HCT116 (cell line): Measurements from ENCODE around the gene KIAA0232. TPM values are rescaled to one million over a fixed set of nuclear protein-coding genes. Genes with fewer than 3 reads are reported as not detected.

Experiments used
- ATAC-seq: fragments of 200-7000 bp; cut with Tn5 transposase; 2 replicates; pipeline ENCODE4 v1.9.1; 2020; ENCODE audit warnings: mild to moderate bottlenecking, moderate library complexity
- BruUV-seq: library from RNA; stranded (reverse); fragments of 400-500 nt; replicated peaks from 2 replicates; lab custom pipeline; 2021; lab: Mats Ljungman, UMichigan
- CTCF ChIA-PET: fragments of 300-600 bp; sonication (Branson Sonifier 250); formaldehyde crosslinking; loops from one replicate; lab custom pipeline; 2021; ENCODE audit warnings: antibody characterized with exemption; lab: Charles Lee
- POLR2A ChIA-PET: fragments of 300-600, 350-600 bp; sonication (Branson Sonifier 250); formaldehyde crosslinking; loops from one replicate; lab custom pipeline; 2021; ENCODE audit warnings: antibody characterized with exemption; lab: Charles Lee
- RAD21 ChIA-PET, 2 experiments: fragments of 300-600 bp; sonication (Branson Sonifier 250); formaldehyde crosslinking; loops; one replicate each; lab custom pipeline; 2023; ENCODE audit warnings: low total read pairs in 2 of 2; ENCODE audit not compliant: uncharacterized antibody in 2 of 2, unreplicated experiment in 2 of 2, low non-redundant PET in 1 of 2; lab: Charles Lee
- DNase-seq: peaks from one replicate; pipeline ENCODE4 v3.0.0-alpha.2; 2010; ENCODE audit warnings: low read depth, low spot score
- H2AFZ ChIP-seq: fragments of 200-600 bp; shearing (Covaris generic), sonication (generic); 2 replicates; pipeline ENCODE4 v1.6.1; 2017; ENCODE audit warnings: low read depth, mixed run types, mixed read lengths, antibody characterized with exemption, low read length; ENCODE audit not compliant: poor library complexity, severe bottlenecking
- H3K27ac ChIP-seq: 2 replicates; pipeline ENCODE4 v1.5.1; 2012; ENCODE audit warnings: low read depth, low read length
- H3K27me3 ChIP-seq: fragments of 200-600 bp; sonication (generic); 2 replicates; pipeline ENCODE4 v1.6.1; 2016; ENCODE audit warnings: mixed run types, low read length, mixed read lengths; ENCODE audit not compliant: insufficient read depth
- H3K36me3 ChIP-seq, 2 experiments: fragments of 200-500 bp in 1 of 2; fragments of 200-600 bp in 1 of 2; sonication (Bioruptor generic) in 1 of 2; sonication (generic) in 1 of 2; 2 replicates each; pipeline versions ENCODE4 v1.5.1 to v1.6.1; 2014 to 2016; ENCODE audit warnings: low read length in 2 of 2, inconsistent platforms in 1 of 2, mixed read lengths in 1 of 2, mixed run types in 1 of 2; ENCODE audit not compliant: insufficient read depth in 2 of 2, control insufficient read depth in 1 of 2
- H3K4me1 ChIP-seq, 2 experiments: fragments of 200-600 bp in 1 of 2; sonication (generic) in 1 of 2; 2 replicates each; pipeline versions ENCODE4 v1.5.1 to v1.6.1; 2012 to 2017; ENCODE audit warnings: low read length in 2 of 2, inconsistent platforms in 1 of 2, mild to moderate bottlenecking in 1 of 2, mixed read lengths in 1 of 2, mixed run types in 1 of 2, moderate library complexity in 1 of 2; ENCODE audit not compliant: insufficient read depth in 2 of 2, control insufficient read depth in 1 of 2
- H3K4me2 ChIP-seq: fragments of 200-600 bp; sonication (generic); 2 replicates; pipeline ENCODE4 v1.6.1; 2017; ENCODE audit warnings: mixed run types, low read length, mixed read lengths
- H3K4me3 ChIP-seq, 2 experiments: fragments of 200-600 bp in 1 of 2; sonication (generic) in 1 of 2; replicated peaks in 1 of 2; 2 replicates each; pipeline ENCODE4 v1.5.1; 2011 to 2016; ENCODE audit warnings: low read length in 2 of 2, control low read depth in 1 of 2, low read depth in 1 of 2, mild to moderate bottlenecking in 1 of 2, mixed read lengths in 1 of 2, mixed run types in 1 of 2
- H3K79me2 ChIP-seq: fragments of 200-600 bp; sonication (generic); 2 replicates; pipeline ENCODE4 v1.6.1; 2017; ENCODE audit warnings: mild to moderate bottlenecking, mixed run types, low read length, moderate library complexity, mixed read lengths; ENCODE audit not compliant: insufficient read depth
- H3K9ac ChIP-seq: fragments of 200-600 bp; sonication (generic); 2 replicates; pipeline ENCODE4 v1.6.1; 2016; ENCODE audit warnings: low read length, mixed read lengths
- H3K9me2 ChIP-seq: fragments of 200-600 bp; sonication (generic), shearing (Covaris generic); 2 replicates; pipeline ENCODE4 v1.6.1; 2017; ENCODE audit warnings: mixed run types, mild to moderate bottlenecking, moderate library complexity; ENCODE audit not compliant: insufficient read depth
- H3K9me3 ChIP-seq, 2 experiments: fragments of 200-500 bp in 1 of 2; fragments of 200-600 bp in 1 of 2; sonication (Bioruptor generic) in 1 of 2; sonication (generic) in 1 of 2; 2 replicates each; pipeline ENCODE4 v1.6.1; 2014 to 2017; ENCODE audit warnings: low read length in 2 of 2, mixed read lengths in 2 of 2, inconsistent platforms in 1 of 2, low read depth in 1 of 2, mild to moderate bottlenecking in 1 of 2, mixed run types in 1 of 2, moderate library complexity in 1 of 2; ENCODE audit not compliant: control insufficient read depth in 1 of 2, insufficient read depth in 1 of 2
- H4K20me1 ChIP-seq: fragments of 200-600 bp; sonication (generic), shearing (Covaris generic); 2 replicates; pipeline ENCODE4 v1.6.1; 2017; ENCODE audit warnings: mixed run types, mild to moderate bottlenecking, moderate library complexity; ENCODE audit not compliant: insufficient read depth
- CEBPB ChIP-seq: IDR thresholded peaks from 2 replicates; pipeline ENCODE4 v1.6.1; 2012; ENCODE audit warnings: low read depth
- ELF1 ChIP-seq: IDR thresholded peaks from 2 replicates; pipeline ENCODE4 v1.6.1; 2012; ENCODE audit warnings: low read depth, borderline replicate concordance
- EZH2 ChIP-seq: fragments of 200-600 bp; sonication (generic); IDR thresholded peaks from 2 replicates; pipeline ENCODE4 v1.6.1; 2017; ENCODE audit warnings: antibody characterized with exemption, mixed run types
- EZH2phosphoT487 ChIP-seq: fragments of 200-600 bp; IDR thresholded peaks from 2 replicates; pipeline ENCODE4 v1.6.1; 2018; ENCODE audit warnings: antibody characterized with exemption, borderline replicate concordance
- JUND ChIP-seq: IDR thresholded peaks from 2 replicates; pipeline ENCODE4 v1.6.1; 2012
- POLR2A ChIP-seq: IDR thresholded peaks from 2 replicates; pipeline ENCODE4 v1.7.0; 2011; ENCODE audit warnings: borderline replicate concordance; ENCODE audit not compliant: insufficient read depth, insufficient read length; ENCODE audit errors: extremely low read depth
- POLR2AphosphoS5 ChIP-seq: IDR thresholded peaks from 2 replicates; pipeline ENCODE4 v1.6.1; 2011; ENCODE audit warnings: mild to moderate bottlenecking, low read depth, low read length, moderate library complexity
- RAD21 ChIP-seq: IDR thresholded peaks from 2 replicates; pipeline ENCODE4 v1.6.1; 2012; ENCODE audit warnings: low read depth, mild to moderate bottlenecking
- SP1 ChIP-seq: IDR thresholded peaks from 2 replicates; pipeline ENCODE4 v1.6.1; 2012; ENCODE audit warnings: low read depth
- SRF ChIP-seq: IDR thresholded peaks from 2 replicates; pipeline ENCODE4 v1.6.1; 2012; ENCODE audit warnings: low read depth
- YY1 ChIP-seq: IDR thresholded peaks from 2 replicates; pipeline ENCODE4 v1.6.1; 2011; ENCODE audit warnings: low read length, low read depth, moderate library complexity, mild to moderate bottlenecking; ENCODE audit not compliant: insufficient replicate concordance; ENCODE audit errors: extremely low read depth
- ZNF274 ChIP-seq: fragments of 200-500 bp; sonication (Bioruptor generic); IDR thresholded peaks from 2 replicates; pipeline ENCODE4 v1.6.1; 2014; ENCODE audit warnings: mild to moderate bottlenecking, low read depth, low read length, inconsistent platforms
- intact Hi-C: fragments of 100-400 bp; cut with micrococcal nuclease; formaldehyde crosslinking; loops from 2 replicates; pipeline ENCODE4 v1.10.0; 2022
- total RNA-seq: library from RNA; stranded (reverse); gene quantifications from one replicate; pipeline ENCODE4 v1.2.1, GENCODE V29; 2021; ENCODE audit not compliant: unreplicated experiment
- TF ChIP-seq, protein P1 (sequence below), 3 experiments: fragments of 200-600 bp in 1 of 3; sonication (generic) in 1 of 3; IDR thresholded peaks in 2 of 3; conservative IDR thresholded peaks in 1 of 3; 2 replicates each; pipeline ENCODE4 v1.5.1; 2012 to 2017; ENCODE audit warnings: low read depth in 2 of 3, low read length in 2 of 3, antibody characterized with exemption in 1 of 3, borderline replicate concordance in 1 of 3, control low read depth in 1 of 3, mild to moderate bottlenecking in 1 of 3, mixed read lengths in 1 of 3, mixed run types in 1 of 3, moderate library complexity in 1 of 3; ENCODE audit not compliant: insufficient read depth in 1 of 3

Gene KIAA0232
- total RNA-seq, 1 experiment from 2014 or later: 18.1 TPM

DNA sequence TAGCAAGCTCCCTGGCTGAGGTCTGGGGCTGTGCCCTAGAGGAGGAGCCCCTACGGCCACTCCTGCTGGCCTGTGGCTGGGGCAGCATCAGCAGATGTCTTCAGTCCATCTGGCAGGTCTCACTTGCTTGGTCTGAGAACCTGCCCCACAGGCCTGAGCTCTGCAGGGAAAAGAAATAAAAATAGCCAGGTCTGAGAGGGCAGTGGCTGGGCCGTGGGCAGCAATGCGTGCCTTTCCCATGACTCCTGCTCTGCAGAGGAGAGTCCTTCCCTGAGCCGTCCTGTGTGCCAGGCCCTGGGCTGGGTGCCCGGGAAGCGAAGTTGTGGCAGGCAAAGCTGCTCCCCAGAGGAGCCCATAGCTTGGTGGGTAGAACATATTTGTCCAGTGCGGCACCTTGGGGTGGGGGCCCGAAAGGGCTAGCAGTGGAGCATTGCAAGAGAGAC lies 11.3 kb upstream of the KIAA0232 start:
- ChIA-PET POLR2A (no interaction called here), RAD21 (no interaction called here), CTCF (no interaction called here)
- Histone ChIP-seq H3K36me3 (no peaks in the 10 kb centered on the region), H3K4me2 (no peak overlapping the region), H3K27ac (no peak overlapping the region), H3K9me2 (no peaks in the 10 kb centered on the region), H3K9ac (no peak overlapping the region), H3K9me3 (no peaks in the 10 kb centered on the region), H2AFZ (no peak overlapping the region), H3K4me3 (no peak overlapping the region), H3K27me3 (no peaks in the 10 kb centered on the region; the same call in 1 of the 2 replicates), H3K79me2 (no peaks in the 10 kb centered on the region), H4K20me1 (no peaks in the 10 kb centered on the region), H3K4me1 (peaks cover 16 to 35% of the 10 kb centered on the region in 2 experiments)
- intact Hi-C loops: no loop called here
- BruUV-seq: no TSS peak
- ATAC-seq: no peak
- TF ChIP-seq RAD21 (no peak), POLR2A (no peak), YY1 (no peak), EZH2 (no peak), SRF (no peak)
- DNase-seq: no peak

DNA sequence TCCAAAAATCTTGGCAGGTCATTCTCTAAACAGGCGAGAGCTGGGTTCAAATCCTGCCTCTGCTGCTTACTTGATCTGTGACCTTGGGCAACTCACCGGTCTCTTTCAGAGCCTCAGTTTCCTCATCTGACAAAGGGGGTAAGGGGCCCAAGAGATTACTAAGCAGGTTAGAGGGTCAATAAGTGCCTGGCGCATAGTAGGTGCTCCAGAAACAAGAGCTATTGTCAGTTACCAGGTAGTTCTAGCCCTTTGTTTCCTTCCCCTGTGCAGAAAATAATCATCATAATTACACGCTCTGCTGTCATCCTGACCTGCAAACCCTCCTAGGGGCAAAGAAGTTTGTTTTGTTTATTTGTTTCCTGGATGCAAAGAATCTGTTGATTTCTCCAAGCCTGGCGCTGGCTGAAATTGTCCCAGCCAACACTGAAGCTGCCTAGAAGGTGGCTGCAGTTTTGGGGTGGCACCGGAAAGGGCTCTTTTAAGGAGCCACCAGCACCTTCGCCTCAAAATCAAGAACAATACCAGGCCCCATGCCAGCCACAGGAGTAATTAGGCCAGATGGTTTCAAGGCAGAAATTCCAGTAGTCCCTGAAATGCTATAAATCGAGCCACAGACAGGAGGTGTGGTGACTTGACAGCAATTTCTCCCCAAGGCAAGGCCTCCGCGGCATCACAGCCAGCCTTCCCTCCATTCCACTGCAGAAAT lies 10.2 kb upstream of the KIAA0232 start:
- Histone ChIP-seq H2AFZ (no peak overlapping the region), H4K20me1 (no peaks in the 10 kb centered on the region)
- TF ChIP-seq EZH2phosphoT487 (no peak), YY1 (no peak), ELF1 (no peak), EZH2 (no peak), JUND (no peak), SP1 (no peak), POLR2AphosphoS5 (no peak), POLR2A (no peak), CEBPB (no peak), ZNF274 (no peak)
- TF ChIP-seq, protein P1, sequence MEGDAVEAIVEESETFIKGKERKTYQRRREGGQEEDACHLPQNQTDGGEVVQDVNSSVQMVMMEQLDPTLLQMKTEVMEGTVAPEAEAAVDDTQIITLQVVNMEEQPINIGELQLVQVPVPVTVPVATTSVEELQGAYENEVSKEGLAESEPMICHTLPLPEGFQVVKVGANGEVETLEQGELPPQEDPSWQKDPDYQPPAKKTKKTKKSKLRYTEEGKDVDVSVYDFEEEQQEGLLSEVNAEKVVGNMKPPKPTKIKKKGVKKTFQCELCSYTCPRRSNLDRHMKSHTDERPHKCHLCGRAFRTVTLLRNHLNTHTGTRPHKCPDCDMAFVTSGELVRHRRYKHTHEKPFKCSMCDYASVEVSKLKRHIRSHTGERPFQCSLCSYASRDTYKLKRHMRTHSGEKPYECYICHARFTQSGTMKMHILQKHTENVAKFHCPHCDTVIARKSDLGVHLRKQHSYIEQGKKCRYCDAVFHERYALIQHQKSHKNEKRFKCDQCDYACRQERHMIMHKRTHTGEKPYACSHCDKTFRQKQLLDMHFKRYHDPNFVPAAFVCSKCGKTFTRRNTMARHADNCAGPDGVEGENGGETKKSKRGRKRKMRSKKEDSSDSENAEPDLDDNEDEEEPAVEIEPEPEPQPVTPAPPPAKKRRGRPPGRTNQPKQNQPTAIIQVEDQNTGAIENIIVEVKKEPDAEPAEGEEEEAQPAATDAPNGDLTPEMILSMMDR (IDR thresholded peaks at IDR 0.05 in 2 of 3, conservative IDR thresholded peaks at IDR 0.05 in 1 of 3; ENCODE audit: borderline replicate concordance in 1 of 3, insufficient read depth in 1 of 3, low read depth in 2 of 3, low read length in 2 of 3): no peak
- TF ChIP-seq, all 23 proteins: peak for 0
- Histone ChIP-seq H3K79me2 (no peaks in the 10 kb centered on the region), H3K9ac (no peak overlapping the region), H3K36me3 (no peaks in the 10 kb centered on the region), H3K27ac (no peak overlapping the region), H3K4me2 (peak overlapping the region; percentile 6; the same call in 1 of the 2 replicates), H3K4me3 (no peak overlapping the region), H3K27me3 (no peaks in the 10 kb centered on the region; the same call in 1 of the 2 replicates), H3K9me2 (no peaks in the 10 kb centered on the region), H3K4me1 (peaks cover 13 to 32% of the 10 kb centered on the region in 2 experiments), H3K9me3 (no peaks in the 10 kb centered on the region)
- ChIA-PET RAD21 (no interaction called here), CTCF (no interaction called here), POLR2A (no interaction called here)
- no TSS peak for BruUV-seq
- DNase-seq: no peak
- intact Hi-C loops: no loop called here
- no peak for ATAC-seq
